Stimulated activated CD4-positive, alpha-beta T cell treated with anti-CD3 and anti-CD28 coated beads, Interleukin-1b, Interleukin-23, amount 100 ng/mL, for 4 hours (primary cell): ENCODE data around the gene VCPKMT.

Source experiments
- DNase-seq, 2 donors: peaks; one replicate each; pipeline ENCODE4 v3.0.0-alpha.2; 2020; ENCODE audit warnings: low read depth in 2 of 2

Gene VCPKMT

DNA sequence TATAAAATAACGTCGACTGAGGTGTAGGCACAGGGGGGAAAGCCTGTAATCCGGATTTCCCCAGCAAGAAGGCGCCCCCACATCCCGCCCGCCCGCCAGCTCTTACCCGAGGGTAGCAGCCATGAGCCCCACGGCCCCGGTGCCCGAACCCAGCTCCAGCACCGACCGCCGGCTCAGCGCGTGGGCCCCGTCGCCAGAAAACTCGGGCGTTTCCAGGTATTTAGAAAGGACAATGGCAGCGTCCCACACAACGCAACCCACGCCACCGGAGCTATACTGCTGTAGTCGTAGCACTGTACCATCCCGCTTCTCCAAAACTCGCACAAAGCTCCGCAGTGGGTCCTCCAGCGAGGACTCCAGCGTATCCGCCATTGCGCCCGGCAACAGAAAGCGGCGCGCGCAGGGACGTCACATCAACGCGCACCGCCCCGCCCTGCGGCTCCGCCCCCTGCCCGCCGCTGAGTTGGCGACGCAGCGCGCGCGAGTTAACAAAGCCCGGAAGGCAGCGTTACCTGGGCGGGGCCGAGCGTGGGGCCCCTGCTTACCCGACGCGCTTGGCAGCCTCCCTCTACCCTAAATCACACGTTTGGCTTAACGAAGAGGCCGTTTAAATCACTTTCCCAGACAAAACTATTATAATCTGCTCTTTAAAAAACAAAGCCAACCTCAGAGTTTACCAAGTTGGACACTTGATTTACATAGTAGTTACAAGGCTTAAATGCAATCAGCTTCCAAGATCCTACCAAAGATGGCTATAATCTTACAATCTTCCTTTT is at the start of gene VCPKMT:
VCPKMT (minus strand) TSS at position 392 of the 776 bp plus-strand sequence; CDS start at position 372, 20 bp downstream.
- DNase-seq = peak; percentile 95 to 97

DNA sequence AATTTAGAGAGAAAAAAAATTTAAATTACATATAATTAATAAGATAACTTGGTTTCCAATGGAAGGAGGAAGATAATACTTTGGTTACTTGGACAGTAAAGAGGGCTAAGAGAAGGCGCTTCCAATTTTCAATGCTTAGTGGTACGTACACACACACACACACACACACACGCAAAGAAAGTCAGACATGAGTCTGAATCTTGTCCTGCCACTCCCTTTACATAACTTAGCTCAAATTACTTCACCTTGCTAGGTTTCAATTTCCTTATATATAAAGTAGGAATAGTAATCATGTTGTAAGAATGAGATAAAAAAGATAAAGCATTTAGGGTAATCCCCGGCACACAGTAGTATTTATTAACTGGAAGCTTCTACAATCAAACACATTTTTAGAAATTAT is 39.7 kb upstream of the VCPKMT start:
- no peak for DNase-seq

DNA sequence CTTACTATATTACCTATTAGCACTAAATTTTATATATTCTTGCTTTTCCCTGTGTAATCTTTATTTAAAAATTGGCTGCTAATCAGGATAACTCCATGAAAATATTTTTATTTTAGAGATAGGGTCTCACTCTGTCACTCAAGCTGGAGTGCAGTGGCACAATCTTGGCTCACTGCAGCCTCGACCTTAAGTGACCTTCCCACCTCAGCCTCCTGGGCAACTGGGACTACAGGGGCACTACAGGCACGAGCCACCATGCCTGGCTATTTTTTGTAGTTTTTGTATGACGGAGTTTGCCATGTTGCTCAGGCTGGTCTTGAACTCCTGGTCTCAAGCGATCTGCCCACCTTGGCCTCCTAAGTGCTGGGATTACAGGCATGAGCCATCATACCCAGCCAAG is 32.4 kb upstream of the VCPKMT start:
- DNase-seq = no peak

DNA sequence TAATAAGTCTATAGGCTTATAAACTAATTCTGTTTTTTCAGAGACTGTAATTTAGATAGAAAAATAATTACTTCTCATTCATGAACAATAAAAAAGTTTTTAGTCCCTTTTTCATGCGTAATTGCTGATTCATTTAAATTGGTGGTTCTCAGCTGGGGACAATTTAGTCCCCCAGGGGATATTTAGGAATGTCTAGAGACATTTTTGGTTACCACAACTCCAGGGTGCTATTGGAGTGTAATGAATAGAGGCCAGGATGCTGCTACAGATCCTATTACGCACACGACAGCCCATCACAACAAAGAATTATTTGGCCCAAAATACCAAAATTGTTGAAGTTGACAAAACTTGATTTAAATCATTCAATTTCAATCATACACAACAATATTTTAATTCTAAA is 22.8 kb upstream of the VCPKMT start:
- no peak for DNase-seq

DNA sequence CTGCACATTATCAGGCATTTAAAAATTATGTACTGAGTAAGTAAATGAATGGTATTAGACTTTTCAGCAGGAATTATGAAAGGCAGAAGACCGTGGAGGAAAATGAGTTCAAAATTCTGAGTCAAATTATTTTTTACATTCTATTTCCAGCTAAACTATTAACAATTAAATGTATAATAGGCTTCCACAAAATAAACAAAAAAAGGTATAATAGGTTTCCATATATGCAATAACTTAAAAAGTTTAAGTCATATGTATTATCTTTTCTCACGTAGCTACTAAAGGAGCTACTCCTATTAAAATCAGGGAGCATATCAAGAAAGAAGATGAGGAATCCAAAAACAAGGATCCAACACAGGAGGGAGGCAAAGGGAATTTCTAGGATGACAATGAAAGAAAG is 11.4 kb upstream of the VCPKMT start:
- DNase-seq = no peak

DNA sequence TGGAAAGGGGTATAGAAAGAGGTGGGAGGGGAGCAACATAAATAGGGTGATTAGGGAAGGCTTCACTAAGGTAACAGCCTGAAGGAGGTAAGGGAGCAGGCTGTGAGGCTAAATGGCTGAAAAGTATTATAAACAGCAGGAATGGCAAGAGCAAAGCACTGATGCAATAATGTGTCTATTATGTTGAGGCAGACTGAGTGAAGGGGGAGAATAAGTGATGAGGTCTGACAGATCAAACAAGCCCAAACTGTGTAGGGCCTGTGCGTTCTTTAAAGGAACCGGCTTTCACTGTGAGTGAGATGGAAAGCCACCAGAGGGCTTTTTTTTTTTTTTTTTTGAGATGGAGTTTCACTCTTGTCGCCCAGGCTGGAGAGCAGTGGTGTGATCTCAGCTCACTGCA is 6.7 kb upstream of the VCPKMT start:
- DNase-seq = no peak

DNA sequence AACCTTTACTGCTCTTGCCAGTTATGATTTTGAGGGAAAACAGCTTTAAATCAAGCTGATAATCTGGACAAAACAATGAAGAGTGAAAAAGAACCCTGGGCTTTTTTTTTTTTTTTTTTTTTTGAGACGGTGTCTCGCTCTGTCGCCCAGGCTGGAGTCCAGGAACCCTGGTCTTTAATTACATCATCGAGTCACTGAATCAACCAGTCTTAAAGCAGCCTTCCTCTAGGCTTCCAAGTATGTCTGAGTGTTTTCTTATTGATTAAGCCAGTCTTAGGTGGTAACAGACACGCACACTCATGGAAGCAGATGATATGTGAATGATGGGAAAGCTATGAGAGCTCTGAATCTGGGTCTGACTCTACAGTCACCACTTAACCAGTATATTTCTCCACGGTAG is 5.9 kb upstream of the VCPKMT start:
- DNase-seq = no peak

DNA sequence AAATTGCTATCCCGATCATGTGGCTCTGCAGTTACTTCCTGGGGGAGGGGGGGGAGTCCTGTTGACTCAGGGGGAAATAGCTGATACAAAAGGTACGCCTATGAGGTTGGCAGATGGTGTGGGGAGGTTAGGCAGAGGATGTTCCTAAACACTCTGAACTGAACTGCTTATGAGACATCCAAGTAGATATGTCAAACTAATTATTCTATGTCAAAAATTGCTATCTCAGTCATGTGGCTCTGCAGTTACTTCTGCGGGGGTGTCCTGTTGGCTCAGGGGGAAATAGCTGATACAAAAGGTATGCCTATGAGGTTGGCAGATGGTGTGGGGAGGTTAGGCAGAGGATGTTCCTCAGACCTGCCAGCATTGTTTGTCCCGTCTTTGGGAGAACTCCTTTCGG is 5.1 kb upstream of the VCPKMT start:
- no peak for DNase-seq

DNA sequence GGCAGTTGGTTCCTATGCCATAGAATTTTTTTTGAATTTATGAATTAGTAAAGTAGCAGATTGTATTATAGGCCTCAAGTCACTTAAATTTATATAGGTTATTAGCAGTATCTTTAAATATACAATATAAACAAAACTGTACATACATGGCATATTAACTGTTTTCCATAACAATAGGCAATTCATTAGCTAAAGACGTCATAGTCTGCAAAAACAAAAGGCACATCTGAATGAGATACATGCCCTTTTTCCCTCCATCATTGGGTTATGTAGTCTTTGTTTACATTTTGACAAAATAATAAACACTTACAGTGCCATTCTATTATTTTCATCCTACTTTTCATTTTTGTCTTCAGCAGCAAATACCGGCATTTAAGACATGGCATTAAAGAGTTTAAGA is 1.1 kb upstream of the VCPKMT start:
- no peak for DNase-seq

DNA sequence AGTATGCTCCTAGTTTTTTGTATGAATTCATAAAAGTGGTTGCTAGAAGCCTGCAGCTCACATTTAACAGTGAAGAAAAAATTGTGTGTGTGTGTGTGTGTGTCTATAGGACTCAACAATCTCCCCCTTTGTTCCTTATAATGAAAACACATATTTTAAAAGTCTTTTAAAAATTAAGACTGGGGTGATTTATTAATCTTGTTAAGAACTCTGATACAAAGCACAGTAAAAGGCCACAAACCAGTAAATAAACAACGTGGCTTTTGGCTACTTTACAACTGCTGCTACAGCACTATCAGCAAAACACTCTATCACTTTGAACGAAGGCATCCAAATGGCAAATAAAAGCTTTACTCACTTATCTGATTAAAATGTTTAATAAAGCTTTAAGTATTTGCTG is 594 bp upstream of the VCPKMT start:
- no peak for DNase-seq

DNA sequence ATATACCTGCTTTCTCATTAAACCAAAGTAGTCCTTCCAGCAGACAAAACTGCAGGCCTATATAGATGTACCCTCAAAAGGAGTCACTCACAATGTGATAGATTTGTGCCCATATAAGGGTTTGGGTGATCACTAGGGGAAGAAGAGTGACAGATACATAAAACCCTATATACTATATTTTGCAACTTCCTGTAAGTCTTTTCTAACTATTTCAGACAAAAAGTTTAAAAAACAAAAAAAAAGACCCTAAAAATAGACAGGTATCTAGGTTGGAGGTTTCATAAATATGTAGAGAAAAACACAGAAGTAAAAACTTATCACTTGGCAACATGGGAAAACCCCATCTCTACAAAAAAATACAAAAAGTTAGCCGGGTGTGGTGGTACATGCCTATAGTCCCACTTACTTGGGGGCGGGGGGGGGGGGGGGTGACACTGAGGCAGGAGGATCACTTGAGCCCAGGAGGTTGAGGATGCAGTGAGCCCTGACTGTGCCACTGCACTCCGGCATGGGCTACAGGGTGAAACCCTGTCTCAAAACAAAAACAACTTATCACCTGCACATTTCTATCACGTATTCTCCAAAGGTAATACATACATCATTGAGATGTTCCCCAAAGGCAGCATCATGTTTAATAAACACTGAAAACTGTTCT is 2.9 kb downstream of the VCPKMT start:
- no peak for DNase-seq

DNA sequence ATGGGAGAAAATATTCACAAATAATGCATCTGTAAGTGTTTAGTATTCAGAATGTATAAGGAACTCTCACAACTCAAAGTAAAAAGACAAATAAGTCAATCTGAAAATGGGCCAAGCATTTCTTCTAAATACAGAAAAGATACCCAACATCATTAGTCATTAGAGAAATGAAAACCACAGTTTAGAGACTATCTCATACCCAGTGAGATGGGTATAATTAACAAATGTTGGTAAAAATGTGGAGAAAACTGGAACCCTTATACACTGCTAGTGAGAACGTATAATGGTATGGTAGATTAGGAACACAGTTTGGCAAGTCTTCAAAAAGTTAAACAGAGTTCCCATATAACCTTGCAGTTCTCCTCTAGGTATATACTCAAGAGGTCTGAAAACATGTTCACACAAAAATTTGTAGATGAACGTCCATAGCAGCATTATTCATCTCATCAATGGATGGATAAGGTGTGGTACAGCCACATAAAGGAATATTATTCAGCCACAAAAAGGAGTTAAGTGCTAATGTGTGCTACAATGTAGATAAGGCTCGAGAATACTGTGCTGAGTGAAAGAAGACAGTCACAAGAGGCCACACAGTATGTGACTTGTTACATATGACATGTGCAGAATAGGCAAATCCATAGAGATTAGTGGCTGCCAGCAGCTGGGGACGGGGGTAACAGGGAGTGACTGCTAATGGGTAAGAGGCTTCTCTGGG is 5.9 kb downstream of the VCPKMT start:
- no peak for DNase-seq

DNA sequence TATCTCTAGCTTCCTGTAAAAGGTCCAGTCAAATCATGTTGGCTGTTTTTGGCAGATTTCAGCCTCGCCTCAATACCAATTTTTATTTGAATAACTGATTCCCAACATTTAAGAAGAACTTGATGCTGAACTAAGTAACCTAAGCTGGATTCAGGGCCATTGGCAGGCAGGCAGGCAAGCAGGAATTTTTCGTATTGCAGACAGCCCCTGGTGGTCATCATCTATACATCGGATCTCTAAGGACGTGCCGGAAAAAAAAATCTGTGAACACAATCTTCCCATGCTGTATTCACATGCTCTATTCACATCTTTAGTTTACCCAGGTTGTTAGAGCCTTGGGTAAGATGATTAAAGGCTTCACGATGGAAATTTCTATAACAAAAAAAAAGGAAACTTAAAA is 7.0 kb downstream of the VCPKMT start:
- DNase-seq = no peak

DNA sequence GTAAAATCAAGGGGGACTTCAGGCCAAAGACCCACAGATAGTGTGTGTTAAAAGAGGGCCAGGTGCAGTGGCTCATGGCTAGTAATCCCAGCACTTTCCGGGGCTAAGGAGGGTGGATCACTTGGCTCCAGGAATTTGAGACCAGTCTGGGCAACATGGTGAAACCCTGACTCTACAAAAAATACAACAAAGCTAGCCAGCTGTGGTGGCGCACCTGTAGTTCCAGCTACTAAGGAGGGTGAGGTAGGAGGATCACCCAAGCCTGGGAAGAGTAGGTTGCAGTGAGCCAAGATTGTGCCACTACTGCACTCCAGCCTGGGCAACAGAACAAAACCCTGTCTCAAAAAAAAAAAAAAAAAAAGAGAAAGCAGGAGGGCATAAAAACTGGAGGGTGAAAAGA is 8.5 kb downstream of the VCPKMT start:
- no peak for DNase-seq

DNA sequence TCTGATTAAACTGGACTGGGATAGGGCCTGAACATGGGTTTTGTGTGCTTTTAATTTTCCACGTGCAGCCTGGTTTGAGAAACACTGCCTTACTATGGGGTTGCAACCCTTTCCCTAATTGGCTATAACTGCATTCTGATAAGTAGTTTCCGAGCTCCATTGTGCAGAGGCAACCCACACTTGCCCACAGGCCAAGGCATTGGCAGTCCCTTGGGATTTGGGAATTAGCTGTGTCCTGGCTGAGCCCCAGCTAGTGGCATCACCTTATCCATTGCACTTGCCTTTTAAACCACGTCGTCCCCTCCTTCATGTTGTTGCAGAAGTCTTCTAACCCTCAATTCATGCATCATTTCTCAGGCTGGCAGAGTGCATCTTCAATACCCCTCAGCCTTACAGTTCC is 10.2 kb downstream of the VCPKMT start:
- DNase-seq = no peak

DNA sequence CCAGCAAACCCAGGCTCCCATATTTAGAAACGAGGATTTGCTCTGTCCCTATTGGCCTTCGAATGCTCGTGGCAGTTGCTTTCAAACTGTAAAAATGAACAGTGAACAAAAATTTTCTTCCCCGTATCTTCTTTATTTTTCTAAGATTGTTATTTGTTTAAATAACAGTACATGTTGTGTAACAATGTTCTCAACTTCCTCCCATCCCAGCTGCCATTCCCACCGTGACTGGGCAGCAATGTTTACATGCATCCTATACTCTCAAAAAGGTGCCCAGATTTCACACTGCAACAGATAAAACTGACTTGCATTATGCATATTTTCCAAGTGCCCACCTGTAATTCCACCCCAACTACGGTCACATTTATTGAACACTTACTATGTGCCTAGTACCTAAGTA is 12.8 kb downstream of the VCPKMT start:
- no peak for DNase-seq

DNA sequence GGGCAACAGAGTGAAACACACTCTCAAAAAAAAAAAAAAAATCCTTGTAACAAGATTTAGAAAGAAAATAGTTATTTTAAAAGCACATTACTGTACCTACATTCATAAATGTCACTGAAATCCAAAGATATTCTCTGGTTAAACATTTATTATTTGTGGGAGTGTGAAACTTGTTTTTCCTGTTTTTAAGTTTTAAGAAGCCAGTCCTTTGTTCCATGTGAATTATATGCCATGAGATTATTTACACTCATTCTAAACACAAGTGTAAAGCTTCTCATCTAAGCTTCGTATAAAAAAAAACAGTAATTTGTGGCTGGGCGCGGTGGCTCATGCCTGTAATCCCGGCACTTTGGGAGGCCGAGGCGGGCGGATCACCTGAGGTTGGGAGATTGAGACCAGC is 15.0 kb downstream of the VCPKMT start:
- DNase-seq = no peak

DNA sequence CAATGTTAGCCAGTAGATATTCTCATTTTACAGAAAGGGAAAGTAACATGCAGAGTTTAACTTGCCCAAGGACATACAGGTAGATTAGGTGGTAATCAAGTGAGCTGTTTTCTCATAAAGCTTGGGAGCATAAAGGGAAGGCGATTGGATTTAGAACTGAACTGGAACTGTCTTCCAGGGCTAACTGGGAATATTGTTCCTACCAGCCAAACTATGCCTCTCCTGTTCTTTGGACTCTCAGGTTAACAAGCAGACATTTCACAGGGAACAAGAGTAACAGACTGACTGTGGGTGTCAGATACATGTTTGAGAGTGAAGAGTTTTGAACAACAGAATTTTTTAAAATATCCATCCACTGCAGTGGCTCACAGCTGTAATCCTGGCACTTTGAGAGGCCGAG is 15.6 kb downstream of the VCPKMT start:
- no peak for DNase-seq

DNA sequence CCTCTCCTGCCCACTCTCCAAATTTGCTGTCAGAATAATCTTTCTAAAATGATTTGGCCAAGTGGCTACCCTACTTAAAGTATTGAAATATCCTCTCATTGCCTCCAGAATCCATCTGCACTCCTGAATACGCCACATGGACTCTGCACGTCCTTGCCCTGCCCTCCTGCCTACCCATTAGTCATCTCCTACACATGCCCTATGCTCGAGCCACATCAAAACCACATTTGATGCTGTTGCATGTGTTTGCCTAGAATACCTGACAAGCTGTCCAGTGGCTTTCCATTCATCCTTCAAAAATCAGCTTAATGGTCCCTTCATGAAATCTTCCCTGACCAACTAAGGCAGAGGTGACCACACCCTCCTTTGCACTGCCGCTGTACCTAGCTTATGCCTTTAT is 17.0 kb downstream of the VCPKMT start:
- no peak for DNase-seq

DNA sequence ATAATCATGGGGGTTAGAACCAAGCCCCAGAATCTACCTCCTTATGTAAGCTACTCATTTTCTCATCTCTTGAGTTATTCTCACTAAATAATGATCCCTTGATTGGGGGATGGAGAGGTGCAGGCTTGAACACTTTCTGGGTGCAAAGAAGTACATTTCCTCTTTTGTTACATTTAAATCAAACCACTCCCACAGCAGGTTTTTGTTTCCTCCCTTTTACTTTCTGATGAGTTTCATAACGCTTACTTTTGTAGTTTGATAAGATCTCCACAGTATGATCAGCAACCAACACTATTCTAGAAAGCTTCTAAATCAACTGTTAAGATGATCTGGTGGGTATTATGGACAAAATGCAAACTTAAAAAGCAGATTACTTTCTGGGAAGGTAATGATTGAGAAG is 20.5 kb downstream of the VCPKMT start:
- no peak for DNase-seq

DNA sequence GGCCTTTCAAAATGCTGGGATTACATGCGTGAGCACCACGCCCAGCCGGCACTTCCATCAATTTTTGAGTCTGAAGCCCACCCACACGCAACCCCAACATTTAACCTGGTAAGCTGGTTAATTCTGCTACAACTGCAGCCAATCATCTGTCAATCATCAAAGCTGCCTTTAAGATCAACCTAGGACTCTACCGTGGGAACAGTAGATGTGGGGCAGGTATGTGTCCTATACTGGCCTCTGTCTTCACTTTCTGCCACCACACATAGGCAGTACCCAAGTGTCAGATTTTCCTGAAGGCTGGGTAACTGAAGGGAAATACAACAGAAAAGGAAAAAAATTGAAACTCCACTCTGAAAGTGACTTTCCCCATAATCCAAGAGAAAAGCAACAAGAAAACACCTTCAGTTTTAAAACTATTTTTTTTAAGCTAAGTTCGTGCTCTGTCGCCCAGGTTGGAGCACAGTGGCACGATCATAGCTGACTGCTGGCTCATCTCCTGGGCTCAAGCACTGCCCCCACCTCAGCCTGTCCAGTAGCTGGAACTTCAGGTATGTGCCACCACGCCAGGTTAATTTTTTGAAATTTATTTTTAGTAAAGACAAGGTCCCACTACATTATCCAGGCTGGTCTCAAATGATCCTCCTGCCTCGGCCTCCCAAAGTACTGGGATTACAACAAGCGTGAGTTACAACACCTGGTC is 22.2 kb downstream of the VCPKMT start:
- DNase-seq = no peak

DNA sequence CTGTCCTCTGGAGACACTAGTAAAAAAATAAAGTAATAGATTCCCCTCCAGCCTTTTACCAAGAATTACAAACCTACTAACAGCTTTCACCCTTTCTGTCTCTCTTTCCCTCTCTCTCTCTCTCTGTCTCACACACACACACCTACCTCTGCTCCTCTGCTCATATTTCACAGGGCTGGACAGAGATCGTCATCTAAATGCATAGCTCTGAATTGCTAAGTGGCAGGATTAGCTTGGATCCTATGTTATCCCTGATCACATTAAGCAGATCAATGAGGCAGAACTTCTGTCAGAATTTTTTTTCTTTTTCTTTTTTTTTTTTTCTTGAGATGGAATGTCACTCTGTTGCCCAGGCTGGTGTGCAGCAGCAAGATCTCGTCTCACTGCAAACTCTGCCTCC is 22.9 kb downstream of the VCPKMT start:
- no peak for DNase-seq
